ENCODE results near the gene LRFN2. TPM values are rescaled to one million over a fixed set of nuclear protein-coding genes. Genes with fewer than 3 reads are reported as not detected.

The LRFN2 gene
- total RNA-seq, 1 experiment from 2014 or later: not detected

- H3K4me3 ChIP-seq (ENCODE audit: low read length): no peak overlapping the region
- H4K20me1 ChIP-seq (ENCODE audit: insufficient read depth, low read depth, low read length): no peaks in the 10 kb centered on the region
- no peaks in the 10 kb centered on the region for H3K79me2 ChIP-seq (ENCODE audit: low read length)
- no peak overlapping the region for H3K4me2 ChIP-seq (ENCODE audit: low read depth, low read length, poor library complexity, severe bottlenecking)
- no peaks in the 10 kb centered on the region for H3K9me2 ChIP-seq (replicated peaks; ENCODE audit: insufficient read depth, low read length)
- no peak overlapping the region for H2AFZ ChIP-seq (ENCODE audit: low read length)
- H3K27ac ChIP-seq (ENCODE audit: low read length): no peak overlapping the region
- no peak for DNase-seq
- H3K27me3 ChIP-seq (ENCODE audit: low read length): no peaks in the 10 kb centered on the region
- no peaks in the 10 kb centered on the region for H3K9me3 ChIP-seq (ENCODE audit: low read length)
- H3K36me3 ChIP-seq (ENCODE audit: insufficient read depth, low read length): no peaks in the 10 kb centered on the region
- no peak overlapping the region for H3K9ac ChIP-seq (ENCODE audit: low read length)
- H3K4me1 ChIP-seq (ENCODE audit: low read length): no peaks in the 10 kb centered on the region
Measured at GRCh38 chr6:40441150-40441549, 146.0 kb downstream of the LRFN2 start.

GRCh38 chr6:40440053-40440452 is 147.1 kb downstream of the LRFN2 start:
- H3K9me2 ChIP-seq (replicated peaks; ENCODE audit: insufficient read depth, low read length): no peaks in the 10 kb centered on the region
- no peak overlapping the region for H2AFZ ChIP-seq (ENCODE audit: low read length)
- DNase-seq: no peak
- no peaks in the 10 kb centered on the region for H4K20me1 ChIP-seq (ENCODE audit: insufficient read depth, low read depth, low read length)
- no peak overlapping the region for H3K9ac ChIP-seq (ENCODE audit: low read length)
- H3K27me3 ChIP-seq (ENCODE audit: low read length): no peaks in the 10 kb centered on the region
- H3K9me3 ChIP-seq (ENCODE audit: low read length): no peaks in the 10 kb centered on the region
- no peak overlapping the region for H3K4me2 ChIP-seq (ENCODE audit: low read depth, low read length, poor library complexity, severe bottlenecking)
- H3K79me2 ChIP-seq (ENCODE audit: low read length): no peaks in the 10 kb centered on the region
- H3K4me1 ChIP-seq (ENCODE audit: low read length): no peaks in the 10 kb centered on the region
- H3K4me3 ChIP-seq (ENCODE audit: low read length): no peak overlapping the region
- H3K27ac ChIP-seq (ENCODE audit: low read length): no peak overlapping the region
- no peaks in the 10 kb centered on the region for H3K36me3 ChIP-seq (ENCODE audit: insufficient read depth, low read length)

DNA sequence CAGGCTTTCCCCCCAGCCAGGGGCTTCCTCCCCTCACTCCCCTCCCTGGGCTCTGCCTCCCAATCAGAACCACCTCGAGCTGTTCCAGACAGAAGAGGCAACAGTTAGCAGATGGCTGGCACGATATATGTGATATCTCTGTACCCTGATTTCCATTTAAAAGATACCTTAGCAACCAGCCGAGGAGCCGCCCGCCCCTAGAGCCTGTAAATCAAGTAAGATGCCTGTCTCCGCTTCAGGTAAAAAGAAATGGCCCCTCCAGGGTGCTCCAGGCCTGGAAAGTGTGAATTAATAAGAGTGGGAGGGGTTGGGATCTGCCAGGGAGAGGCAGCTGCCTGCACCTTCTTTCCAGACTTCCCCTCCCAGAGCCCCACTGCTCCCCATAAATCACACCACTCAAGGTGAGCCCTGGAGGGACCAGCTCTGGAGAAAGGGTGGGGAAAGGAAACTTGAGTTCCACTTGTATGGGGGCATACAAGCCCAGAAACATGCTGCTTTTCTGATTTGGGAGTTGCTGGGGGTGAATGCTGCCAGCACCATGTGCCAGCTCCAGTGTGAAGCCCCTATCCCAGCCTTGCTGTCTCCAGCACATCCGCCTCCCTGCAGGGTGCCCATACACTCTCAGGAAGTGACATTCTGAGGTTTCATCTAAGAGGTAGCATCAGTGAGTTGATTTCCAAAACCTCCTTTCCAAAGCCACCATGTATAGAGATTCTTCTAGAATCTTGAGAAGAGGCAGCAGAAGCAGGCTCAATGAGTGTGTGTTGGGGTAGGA is 148.0 kb downstream of the LRFN2 start:
- Histone ChIP-seq H3K4me1 (ENCODE audit: low read length) (no peaks in the 10 kb centered on the region), H3K9me2 (replicated peaks; ENCODE audit: insufficient read depth, low read length) (no peaks in the 10 kb centered on the region), H3K4me3 (ENCODE audit: low read length) (no peak overlapping the region), H3K27me3 (ENCODE audit: low read length) (no peaks in the 10 kb centered on the region), H4K20me1 (ENCODE audit: insufficient read depth, low read depth, low read length) (no peaks in the 10 kb centered on the region), H3K36me3 (ENCODE audit: insufficient read depth, low read length) (no peaks in the 10 kb centered on the region), H3K9ac (ENCODE audit: low read length) (no peak overlapping the region), H3K79me2 (ENCODE audit: low read length) (no peaks in the 10 kb centered on the region), H3K27ac (ENCODE audit: low read length) (no peak overlapping the region), H2AFZ (ENCODE audit: low read length) (no peak overlapping the region), H3K9me3 (ENCODE audit: low read length) (no peaks in the 10 kb centered on the region), H3K4me2 (ENCODE audit: low read depth, low read length, poor library complexity, severe bottlenecking) (no peak overlapping the region)
- no peak for DNase-seq

GRCh38 chr6:40438246-40438887 is 148.8 kb downstream of the LRFN2 start:
- Histone ChIP-seq H3K4me3 (ENCODE audit: low read length) (no peak overlapping the region), H3K36me3 (ENCODE audit: insufficient read depth, low read length) (no peaks in the 10 kb centered on the region), H3K79me2 (ENCODE audit: low read length) (no peaks in the 10 kb centered on the region), H3K4me2 (ENCODE audit: low read depth, low read length, poor library complexity, severe bottlenecking) (no peak overlapping the region), H3K4me1 (ENCODE audit: low read length) (no peaks in the 10 kb centered on the region), H3K27ac (ENCODE audit: low read length) (no peak overlapping the region), H3K9me3 (ENCODE audit: low read length) (no peaks in the 10 kb centered on the region), H4K20me1 (ENCODE audit: insufficient read depth, low read depth, low read length) (no peaks in the 10 kb centered on the region), H3K9ac (ENCODE audit: low read length) (no peak overlapping the region), H3K9me2 (replicated peaks; ENCODE audit: insufficient read depth, low read length) (no peaks in the 10 kb centered on the region), H2AFZ (ENCODE audit: low read length) (no peak overlapping the region), H3K27me3 (ENCODE audit: low read length) (no peaks in the 10 kb centered on the region)
- DNase-seq: no peak

DNA sequence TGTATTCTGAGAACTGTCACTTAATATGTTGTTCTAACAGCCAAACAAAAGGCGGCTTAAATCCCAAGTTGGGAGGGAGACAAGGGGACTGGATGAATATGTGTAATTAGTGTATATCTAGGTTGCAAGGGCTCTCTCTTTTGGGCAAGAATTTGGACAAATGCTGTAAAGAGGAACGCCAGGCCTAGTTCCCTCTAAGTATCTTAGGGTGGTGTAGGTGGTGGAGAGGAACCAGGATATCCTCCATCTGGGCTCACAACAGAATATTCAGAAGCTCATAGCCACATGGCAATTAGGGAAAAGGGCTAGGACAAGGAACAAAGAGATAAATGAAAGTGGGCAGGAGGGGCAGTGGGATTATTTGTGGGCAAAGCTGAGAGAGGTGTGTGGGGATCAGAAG is 149.5 kb downstream of the LRFN2 start:
- no peaks in the 10 kb centered on the region for H3K79me2 ChIP-seq (ENCODE audit: low read length)
- DNase-seq: no peak
- no peak overlapping the region for H3K4me3 ChIP-seq (ENCODE audit: low read length)
- H3K4me1 ChIP-seq (ENCODE audit: low read length): no peaks in the 10 kb centered on the region
- H3K9me3 ChIP-seq (ENCODE audit: low read length): no peaks in the 10 kb centered on the region
- H3K9ac ChIP-seq (ENCODE audit: low read length): no peak overlapping the region
- no peak overlapping the region for H2AFZ ChIP-seq (ENCODE audit: low read length)
- no peak overlapping the region for H3K27ac ChIP-seq (ENCODE audit: low read length)
- H3K9me2 ChIP-seq (replicated peaks; ENCODE audit: insufficient read depth, low read length): no peaks in the 10 kb centered on the region
- H3K27me3 ChIP-seq (ENCODE audit: low read length): no peaks in the 10 kb centered on the region
- no peaks in the 10 kb centered on the region for H4K20me1 ChIP-seq (ENCODE audit: insufficient read depth, low read depth, low read length)
- H3K4me2 ChIP-seq (ENCODE audit: low read depth, low read length, poor library complexity, severe bottlenecking): no peak overlapping the region
- H3K36me3 ChIP-seq (ENCODE audit: insufficient read depth, low read length): no peaks in the 10 kb centered on the region

DNA sequence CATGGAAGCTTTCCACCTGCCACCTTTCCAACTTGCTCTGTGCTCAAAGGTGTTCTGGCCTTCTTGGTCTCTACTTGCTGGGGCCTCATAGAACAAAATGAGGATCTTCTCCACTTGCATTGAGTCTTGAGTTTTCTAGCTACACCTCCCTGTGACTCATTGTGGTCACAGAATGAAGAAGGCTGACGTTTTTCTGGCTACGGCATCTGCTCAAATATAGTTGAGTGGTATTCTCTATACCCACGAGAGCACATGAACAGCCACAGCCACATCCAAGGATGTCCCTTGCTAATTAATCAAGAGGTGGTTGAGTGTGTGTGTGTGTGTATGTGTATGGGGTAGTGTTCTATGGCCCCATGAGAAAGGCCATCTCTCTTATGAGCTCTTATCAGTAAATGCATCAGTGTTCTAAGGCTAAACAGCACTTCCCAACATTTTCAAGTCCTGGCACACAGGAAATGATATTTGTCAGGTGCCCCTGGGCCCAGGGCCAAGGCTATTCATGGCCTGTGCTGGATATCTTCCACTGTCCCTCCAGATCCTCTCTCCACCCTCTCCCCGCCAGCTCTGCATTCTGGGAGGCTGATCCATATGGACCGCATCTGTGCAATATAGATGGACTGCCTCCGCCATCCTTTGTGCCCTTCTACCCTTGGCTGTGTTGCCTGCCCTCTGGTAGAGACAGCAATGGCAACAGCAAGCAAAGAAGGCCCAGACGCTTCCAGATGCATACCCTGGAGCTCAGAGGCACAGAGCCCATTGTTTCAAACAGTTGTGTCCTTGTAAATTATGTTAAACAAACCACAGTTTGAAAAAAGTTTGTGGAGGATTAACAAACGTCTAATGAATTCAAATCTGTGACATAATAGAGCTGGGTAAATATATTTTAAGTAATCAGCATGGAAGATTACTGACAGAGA is 150.2 kb downstream of the LRFN2 start:
- Histone ChIP-seq H3K9me3 (ENCODE audit: low read length) (no peaks in the 10 kb centered on the region), H3K36me3 (ENCODE audit: insufficient read depth, low read length) (no peaks in the 10 kb centered on the region), H3K4me1 (ENCODE audit: low read length) (no peaks in the 10 kb centered on the region), H3K27me3 (ENCODE audit: low read length) (no peaks in the 10 kb centered on the region), H3K4me3 (ENCODE audit: low read length) (no peak overlapping the region), H3K9ac (ENCODE audit: low read length) (no peak overlapping the region), H2AFZ (ENCODE audit: low read length) (no peak overlapping the region), H3K27ac (ENCODE audit: low read length) (no peak overlapping the region), H3K4me2 (ENCODE audit: low read depth, low read length, poor library complexity, severe bottlenecking) (no peak overlapping the region), H3K79me2 (ENCODE audit: low read length) (no peaks in the 10 kb centered on the region), H4K20me1 (ENCODE audit: insufficient read depth, low read depth, low read length) (no peaks in the 10 kb centered on the region), H3K9me2 (replicated peaks; ENCODE audit: insufficient read depth, low read length) (no peaks in the 10 kb centered on the region)
- DNase-seq: no peak

DNA sequence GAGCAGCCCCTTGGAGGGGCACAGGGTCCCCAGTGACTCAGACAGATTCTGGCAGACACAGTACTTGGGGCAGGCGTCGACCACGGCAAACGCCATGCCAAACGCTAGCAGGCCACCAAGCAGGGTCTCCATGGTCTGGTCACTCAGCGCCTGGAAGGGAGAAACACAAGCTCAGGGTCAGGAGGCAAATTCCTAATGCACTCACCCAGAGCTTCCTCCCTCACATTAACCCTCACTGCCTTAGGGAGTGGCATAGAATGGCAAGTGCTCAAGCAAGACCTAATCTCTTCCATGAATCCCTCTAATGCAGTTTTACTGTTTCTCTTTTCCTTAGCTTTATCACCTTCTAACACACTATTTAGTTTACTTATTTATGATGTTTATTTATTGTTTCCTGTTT is 154.2 kb downstream of the LRFN2 start:
- H3K9me2 ChIP-seq (replicated peaks; ENCODE audit: insufficient read depth, low read length): no peaks in the 10 kb centered on the region
- no peak overlapping the region for H2AFZ ChIP-seq (ENCODE audit: low read length)
- no peaks in the 10 kb centered on the region for H3K79me2 ChIP-seq (ENCODE audit: low read length)
- H3K36me3 ChIP-seq (ENCODE audit: insufficient read depth, low read length): no peaks in the 10 kb centered on the region
- H3K27ac ChIP-seq (ENCODE audit: low read length): no peak overlapping the region
- H4K20me1 ChIP-seq (ENCODE audit: insufficient read depth, low read depth, low read length): no peaks in the 10 kb centered on the region
- no peak for DNase-seq
- no peaks in the 10 kb centered on the region for H3K4me1 ChIP-seq (ENCODE audit: low read length)
- no peaks in the 10 kb centered on the region for H3K9me3 ChIP-seq (ENCODE audit: low read length)
- H3K4me3 ChIP-seq (ENCODE audit: low read length): no peak overlapping the region
- no peak overlapping the region for H3K9ac ChIP-seq (ENCODE audit: low read length)
- no peaks in the 10 kb centered on the region for H3K27me3 ChIP-seq (ENCODE audit: low read length)
- H3K4me2 ChIP-seq (ENCODE audit: low read depth, low read length, poor library complexity, severe bottlenecking): no peak overlapping the region

DNA sequence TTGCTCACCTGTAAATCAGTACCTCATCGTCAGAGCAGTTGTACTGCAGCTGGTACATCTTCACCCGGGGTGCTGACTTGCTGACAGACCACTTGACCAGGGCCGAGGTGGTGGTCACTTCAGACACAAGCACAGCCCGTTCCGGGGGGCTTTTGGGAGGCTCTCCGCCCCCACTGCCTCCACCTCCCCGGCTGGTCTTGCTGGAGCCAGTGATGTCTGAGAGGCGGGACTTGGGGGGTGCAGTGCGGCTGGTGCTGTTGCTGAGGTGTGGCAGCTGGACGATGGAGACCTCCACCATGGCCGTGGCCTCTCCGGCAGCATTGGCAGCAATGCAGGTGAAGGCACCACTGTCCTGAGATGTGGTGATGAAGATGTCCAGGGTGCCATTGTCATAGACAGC is 155.5 kb downstream of the LRFN2 start:
- Histone ChIP-seq H3K79me2 (ENCODE audit: low read length) (no peaks in the 10 kb centered on the region), H3K9me3 (ENCODE audit: low read length) (no peaks in the 10 kb centered on the region), H3K9me2 (replicated peaks; ENCODE audit: insufficient read depth, low read length) (no peaks in the 10 kb centered on the region), H3K9ac (ENCODE audit: low read length) (no peak overlapping the region), H3K4me3 (ENCODE audit: low read length) (no peak overlapping the region), H3K4me2 (ENCODE audit: low read depth, low read length, poor library complexity, severe bottlenecking) (no peak overlapping the region), H4K20me1 (ENCODE audit: insufficient read depth, low read depth, low read length) (no peaks in the 10 kb centered on the region), H2AFZ (ENCODE audit: low read length) (no peak overlapping the region), H3K27ac (ENCODE audit: low read length) (no peak overlapping the region), H3K36me3 (ENCODE audit: insufficient read depth, low read length) (no peaks in the 10 kb centered on the region), H3K27me3 (ENCODE audit: low read length) (no peaks in the 10 kb centered on the region), H3K4me1 (ENCODE audit: low read length) (no peaks in the 10 kb centered on the region)
- no peak for DNase-seq

Data from Karpas-422 (cell line).